Dedifferentiated amniotic fluid mesenchymal stem cell (primary cell): ENCODE measurements around the gene WRNIP1.

Source experiments
- DNase-seq: peaks from one replicate; pipeline ENCODE4 v3.0.0-alpha.2; 2016; ENCODE audit errors: extremely low spot score

Gene WRNIP1

DNA sequence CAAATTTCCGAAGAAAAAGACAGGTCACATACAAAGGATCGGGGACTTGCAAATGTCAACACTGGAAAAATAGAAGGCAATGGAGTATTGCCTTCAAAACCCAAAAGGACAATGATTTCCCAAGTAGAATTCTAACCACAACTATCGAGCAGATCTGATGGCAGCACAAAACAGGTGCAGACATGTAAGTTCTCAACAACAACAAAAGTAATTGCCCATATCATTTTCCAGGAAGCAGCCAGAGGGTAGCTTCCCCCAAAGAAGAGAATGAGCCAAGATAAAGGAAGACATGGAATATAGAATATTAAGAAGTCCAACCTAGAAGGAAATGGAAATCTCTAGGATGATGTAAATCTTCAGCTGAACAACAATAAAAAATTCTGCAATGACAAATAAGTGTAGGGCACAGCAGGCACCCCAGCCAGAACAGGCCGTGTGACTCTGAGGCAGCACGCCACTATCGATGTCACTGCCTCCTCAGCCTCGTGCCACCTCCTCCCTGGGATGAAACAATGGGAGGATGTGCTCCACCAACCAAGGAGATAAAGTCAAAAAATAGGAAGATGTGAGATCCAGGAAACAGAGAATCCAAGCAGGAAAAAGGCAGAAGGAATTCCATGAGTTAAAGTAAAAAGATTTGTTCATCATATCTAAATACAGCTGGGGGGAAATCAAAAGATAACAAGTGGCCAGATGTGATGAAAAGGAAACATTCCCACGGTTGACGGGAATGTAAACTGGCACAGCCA is 42.3 kb downstream of the WRNIP1 start:
- DNase-seq: no peak

DNA sequence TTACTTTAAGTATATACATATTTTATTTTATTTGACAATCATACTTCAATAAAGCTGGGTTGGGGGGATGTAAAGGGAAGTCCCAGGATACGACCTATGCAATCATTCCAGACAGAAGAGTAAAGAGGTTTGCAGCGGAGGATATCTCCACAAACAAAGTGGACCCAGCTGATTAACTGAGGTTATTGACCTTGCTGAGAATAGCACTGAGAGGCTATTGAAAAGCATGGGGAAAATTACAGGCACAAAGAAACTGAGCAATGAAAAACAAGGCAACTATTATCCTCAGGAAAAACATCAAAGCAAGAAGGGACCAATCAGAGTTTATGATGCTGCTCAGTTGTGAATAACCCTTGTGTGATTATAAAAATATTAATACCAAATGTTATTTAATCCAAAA is 43.8 kb downstream of the WRNIP1 start:
- DNase-seq: no peak

DNA sequence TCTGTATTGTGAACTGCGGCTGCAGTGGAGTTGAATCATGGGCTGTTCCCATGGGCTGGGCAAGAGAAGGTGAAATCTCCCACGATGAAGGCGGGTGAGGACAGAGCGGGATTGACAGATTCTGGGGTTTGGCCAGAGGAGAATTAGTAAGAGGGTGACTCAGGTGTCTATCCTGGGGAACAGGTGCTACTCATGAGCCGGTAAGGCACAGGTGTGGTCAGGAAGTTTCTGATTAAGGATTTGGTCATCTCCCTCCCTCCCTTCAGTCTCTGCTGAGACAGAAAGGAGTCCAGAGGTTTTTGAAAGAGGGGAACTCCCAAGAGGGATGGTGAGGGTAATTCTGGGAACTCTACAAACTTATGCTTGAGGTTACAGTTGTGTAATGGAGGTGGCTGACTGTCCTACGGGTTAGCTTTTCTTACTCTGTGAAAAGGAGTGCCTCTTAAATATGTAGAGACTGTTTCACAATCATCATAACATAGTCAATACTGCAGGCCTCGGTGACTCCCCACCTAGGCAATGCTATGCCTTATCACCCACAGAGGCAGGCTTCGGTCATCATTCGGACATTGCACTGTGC is 45.0 kb downstream of the WRNIP1 start:
- DNase-seq: no peak

DNA sequence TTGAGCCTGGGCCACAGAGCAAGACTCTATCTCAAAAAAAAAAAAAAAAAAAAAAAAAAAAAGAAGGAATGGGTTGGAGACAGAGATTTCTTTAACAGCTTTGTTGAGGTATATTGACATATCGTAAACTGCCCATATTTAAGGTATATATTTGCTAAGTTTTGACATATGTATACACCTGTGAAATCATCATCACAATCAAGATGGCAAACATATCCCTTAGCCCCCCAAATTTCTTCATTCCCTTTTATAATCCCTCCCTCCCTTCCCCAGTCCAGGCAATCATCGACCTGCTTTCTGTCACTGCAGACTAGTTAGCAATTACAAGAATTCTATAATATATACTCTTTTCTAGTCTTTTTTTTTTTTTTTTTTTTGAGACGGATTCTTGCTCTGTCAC is 47.5 kb downstream of the WRNIP1 start:
- DNase-seq: no peak

DNA sequence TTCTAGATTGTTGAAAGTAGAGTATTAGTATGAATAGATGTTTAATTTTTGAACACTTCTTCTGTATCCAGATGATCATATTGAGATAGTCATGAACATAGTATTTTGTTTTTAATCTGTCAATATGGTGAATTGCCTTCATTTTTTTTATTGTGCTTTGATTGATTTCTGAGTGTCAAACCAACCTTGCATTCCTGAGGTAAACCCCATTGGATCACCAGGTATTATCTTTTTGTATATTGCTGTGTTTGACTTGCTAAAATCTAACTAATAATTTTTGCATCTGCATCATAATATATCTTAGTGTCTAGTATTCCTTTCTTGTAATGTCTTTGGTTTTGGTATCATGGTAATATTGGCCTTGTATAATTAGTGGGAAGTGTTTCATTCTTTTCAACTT is 51.0 kb downstream of the WRNIP1 start:
- DNase-seq: no peak

DNA sequence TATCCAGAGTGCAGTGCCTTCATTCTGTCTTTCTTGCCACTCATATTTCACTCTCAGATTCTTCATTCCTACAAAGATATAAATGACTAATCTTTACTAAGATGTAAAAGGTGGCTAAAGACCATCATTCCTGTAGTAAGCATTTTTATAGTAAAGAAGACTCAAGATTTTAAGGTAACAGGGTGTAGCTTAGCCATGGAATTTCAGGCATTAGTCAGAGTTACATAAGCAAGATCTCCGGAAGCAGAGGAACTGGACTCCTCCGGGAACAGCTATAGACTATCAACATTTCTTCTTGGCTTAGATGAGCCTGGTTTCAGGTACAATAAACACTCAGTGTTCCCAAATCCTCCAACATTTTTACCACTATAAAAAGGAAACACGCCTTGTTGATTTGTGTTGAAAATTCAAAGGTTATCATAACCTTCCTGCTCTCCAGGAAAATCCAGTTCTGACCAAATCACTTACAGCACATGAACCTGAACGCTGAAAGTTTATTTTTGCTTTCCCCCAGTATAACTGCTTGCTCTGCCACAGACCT is 52.8 kb downstream of the WRNIP1 start:
- peak; percentile 56 for DNase-seq

DNA sequence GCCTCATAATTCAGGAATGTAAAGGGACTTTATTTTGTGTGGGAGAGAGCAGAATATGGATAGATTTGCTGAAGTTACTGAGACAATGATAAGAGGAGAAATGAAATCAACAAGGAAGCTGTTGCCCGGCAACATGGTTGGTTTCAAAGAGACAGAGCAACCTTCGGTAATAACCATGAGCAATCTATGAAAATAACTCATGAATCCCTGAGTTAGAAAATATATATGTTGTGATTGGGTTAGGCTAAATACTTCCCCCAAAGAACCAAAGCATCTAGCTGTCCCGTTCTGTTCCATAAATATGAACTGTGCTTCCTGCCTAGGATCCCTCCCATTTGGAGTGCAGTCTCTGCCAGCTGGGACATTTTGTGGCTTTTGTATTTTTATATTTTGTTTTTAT is 53.4 kb downstream of the WRNIP1 start:
- peak; percentile 74 for DNase-seq

DNA sequence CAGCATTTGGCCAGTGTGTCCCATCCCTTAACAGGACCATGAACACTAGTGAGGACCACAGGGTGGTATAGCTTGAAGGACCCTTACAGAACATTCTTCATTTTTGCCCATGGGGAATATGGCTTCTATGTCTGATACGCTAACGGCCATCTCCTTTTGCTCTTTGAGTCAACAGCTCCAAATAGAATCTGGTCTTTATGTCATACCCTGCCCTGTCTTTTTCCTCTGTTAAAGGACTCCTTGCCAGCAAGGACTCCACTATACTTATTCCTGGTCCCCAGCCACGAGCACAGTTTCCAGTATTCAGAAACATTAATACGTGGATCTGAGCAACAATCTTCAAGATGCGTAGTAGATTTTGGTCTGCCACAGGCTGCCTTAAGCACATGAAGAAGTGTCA is 53.9 kb downstream of the WRNIP1 start:
- DNase-seq: no peak

DNA sequence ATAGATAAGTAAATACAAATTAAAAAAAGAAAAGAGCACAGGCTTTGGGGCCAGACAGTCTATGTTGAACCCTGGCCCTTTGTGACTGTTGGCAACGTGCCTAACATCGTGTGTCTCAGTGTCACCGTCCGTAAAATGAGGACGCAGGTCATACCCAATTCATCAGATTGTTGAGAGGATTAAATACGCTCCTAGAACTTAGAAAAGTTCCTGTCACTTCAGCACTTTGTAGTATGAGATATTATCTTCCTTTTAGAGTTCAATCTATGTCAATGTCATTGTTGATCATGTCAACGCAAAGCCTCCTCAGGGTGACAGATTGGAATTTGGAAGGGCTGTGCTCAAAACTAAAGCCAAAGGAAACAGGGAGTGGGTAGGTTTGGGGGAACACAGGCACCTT is 54.8 kb downstream of the WRNIP1 start:
- DNase-seq: no peak

DNA sequence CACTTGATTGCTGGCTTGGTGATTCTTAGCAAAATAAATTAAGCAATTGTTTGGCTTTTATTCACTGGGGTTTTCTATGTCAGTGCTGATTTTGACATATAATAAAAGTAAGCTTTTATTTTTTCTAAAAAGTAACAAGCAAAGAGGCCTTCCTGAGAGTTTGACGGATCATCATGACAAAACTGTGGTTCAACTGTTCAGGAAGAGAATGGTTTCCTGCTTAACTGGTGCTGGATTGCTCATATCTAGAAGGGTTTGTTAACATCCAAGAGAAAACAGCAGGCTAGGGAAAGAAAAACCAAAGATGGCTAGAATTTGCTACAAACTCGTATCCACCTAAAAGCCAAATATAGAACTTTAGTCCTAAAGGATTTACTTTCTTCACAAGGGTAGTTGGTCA is 55.2 kb downstream of the WRNIP1 start:
- DNase-seq: no peak

DNA sequence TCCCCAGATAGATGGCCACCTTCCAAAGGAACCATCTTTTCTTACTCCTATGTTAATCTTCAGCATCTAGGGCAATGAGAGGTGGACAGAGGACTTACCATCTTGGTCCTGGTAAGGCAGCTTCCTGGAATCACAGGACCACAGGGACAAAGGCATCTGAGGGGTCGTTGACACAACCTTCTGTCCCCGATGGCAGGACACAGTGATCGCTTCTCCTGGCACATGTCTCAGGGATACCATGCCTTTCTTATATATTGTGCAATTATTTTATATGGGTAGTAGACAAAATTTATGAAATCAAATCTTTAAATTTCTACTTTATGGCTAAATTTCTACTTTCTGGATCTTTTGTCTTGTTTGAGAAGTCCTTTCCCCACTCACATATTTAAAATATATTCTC is 56.4 kb downstream of the WRNIP1 start:
- DNase-seq: no peak

DNA sequence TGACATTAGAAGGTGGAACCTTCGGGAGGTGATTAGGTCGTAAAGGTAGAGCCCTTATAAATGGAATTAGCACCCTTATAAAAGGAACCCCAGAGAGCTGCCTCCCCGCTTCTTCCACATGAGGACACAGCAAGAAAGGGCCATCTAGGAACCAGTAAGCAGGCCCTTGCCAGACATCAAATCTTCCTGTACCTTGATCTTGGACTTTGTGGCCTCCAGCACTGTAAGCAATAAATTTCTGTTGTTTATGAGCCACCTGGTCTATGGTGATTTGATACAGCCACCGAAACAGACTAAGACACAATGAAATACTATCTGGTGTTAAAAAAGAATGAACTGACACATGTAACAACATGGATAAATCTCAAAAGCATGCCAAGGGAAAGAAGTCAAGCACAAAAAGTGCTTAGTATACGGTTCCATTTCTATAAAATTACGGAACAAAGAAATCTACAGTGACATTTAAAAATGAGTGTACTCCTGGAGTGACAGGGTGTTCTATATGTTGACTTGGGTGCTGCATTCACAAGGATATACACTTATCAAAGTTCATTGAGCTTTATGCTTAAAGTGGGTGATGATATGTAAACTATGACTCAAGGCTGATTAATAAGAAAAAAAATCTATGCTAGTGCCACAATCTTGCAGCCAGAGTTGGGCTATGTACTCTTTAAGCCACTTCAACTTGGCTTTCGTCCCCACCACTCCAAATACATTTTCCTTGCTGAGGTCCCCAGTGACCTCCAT is 58.1 kb downstream of the WRNIP1 start:
- no peak for DNase-seq

DNA sequence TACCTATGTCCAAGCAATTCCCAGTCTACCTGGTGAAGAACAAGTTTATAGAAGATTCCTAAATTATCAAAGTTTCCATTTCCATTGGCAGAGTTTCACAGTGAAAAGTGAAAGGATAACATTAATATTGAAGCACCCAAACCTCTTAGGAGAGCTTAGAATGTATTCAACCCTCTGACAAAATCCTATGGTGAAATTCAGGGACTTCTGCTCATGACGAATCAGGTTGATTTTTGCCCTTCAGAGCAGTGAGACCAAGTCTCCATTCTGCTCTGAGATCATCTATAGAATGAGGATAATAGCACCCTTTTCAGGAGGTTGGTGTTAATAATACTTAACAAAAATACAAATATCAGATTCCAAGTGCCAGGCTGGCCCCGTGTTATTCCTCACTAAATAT is 60.9 kb downstream of the WRNIP1 start:
- no peak for DNase-seq

DNA sequence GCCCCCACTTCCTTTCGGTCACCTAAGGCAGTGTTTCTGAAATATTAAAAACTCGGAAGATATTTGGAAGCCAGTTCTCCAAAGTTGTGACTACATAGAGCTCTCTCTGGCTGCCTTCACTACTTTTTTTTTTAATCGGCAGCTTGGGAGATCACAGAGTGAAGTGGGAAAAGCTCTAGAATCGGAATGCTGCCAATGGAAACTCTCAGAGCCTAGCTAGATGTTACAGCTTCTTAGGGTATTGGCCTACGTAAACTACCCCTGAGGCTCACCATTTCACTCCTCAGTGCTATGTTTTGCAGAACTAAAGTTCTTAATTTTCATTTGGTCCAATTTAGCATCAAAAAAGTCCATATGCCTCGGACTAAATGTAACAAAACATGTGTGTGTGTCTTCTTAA is 61.9 kb downstream of the WRNIP1 start:
- no peak for DNase-seq

DNA sequence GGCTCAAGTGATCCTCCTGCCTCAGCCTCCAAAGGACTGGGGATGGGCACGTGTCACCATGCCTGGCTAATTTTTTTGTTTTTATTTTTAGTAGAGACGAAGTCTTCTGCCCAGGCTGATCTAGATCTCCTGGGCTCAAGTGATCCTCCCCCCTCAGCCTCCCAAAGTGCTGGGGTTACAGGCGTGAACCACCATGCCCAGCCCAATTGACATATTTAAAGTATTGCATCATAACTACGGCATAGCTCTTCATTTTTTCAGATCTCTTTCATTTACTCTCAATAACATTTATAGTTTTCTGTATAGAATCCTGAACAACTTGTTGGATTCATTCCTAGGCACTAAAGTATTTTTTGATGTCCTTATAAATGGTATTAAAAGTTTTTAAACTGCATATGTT is 63.4 kb downstream of the WRNIP1 start:
- no peak for DNase-seq

DNA sequence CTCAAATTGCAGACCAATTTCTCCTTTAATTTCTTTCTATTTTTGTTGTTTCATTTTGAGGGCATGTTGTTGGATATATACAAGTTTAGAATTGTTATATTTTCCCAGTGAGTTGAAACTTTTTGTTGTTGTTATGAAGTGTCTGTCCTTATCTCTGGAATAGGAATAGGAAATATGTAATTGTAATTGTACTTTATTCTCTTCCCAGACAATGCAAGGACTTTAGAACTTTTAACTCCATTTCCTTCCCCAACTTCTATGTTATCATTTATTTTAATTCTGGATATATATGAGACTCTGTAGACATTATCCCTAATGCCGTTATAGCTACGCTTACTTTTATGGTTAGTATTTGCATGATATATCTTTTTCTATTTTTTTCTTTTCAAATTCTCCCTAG is 64.1 kb downstream of the WRNIP1 start:
- DNase-seq: no peak

DNA sequence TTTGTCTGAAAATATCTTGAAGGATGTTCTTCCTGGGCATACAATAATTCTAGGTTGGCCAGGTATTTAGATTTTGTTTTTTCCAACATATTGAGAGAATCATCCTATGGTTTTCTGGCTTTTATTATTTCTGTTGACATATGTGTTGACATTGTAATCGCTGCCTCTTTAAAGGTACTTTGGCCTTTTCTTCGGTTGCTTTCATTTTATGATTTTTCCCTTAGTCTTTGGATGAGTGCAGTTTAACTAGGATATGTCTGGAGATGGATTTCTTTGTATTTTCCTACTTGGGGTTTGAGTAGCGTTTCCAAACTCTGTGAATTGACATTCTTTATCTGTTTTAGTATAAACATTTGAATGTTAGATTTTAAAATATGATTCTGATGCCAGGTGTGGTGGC is 65.0 kb downstream of the WRNIP1 start:
- no peak for DNase-seq

DNA sequence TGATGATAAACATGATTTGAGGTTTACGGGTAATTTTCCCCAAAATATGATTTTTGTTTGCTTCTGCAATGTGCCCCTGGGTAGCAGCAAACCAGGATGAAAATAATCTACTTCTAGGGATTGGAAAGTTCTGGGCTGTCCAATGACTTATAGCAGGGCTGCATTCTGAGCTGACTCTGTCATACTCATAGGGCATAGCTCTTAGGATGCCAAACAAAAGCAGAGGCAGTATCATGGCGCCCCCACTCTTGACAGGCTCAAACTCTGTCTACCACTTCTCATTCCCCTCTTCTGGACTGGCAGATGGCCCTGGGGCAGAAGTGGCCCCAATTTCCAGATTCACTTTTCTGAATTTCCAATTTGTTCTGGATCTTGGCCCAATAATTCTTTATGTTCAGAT is 66.2 kb downstream of the WRNIP1 start:
- DNase-seq: no peak

DNA sequence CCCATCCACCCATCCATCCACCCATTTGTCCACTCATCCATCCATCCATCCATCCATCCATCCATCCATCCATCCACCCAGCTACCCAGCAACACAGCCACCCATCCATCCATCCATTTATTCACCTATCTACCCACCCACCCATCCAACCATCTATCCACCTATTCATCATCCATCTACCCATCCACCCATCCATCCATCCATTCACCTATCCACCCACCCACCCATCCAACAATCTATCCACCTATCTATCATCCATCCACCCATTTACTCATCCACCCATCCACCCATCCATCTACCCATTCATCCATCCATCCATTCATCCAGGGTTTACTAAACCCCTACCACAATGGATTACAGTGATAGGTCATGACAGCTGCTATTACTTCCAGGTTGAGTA is 69.1 kb downstream of the WRNIP1 start:
- DNase-seq: no peak
